ENCODE results near the gene ALK. TPM values are rescaled to one million over a fixed set of nuclear protein-coding genes. Genes with fewer than 3 reads are reported as not detected.

ALK gene
- total RNA-seq, 2 donors from 2014 or later: 0.21 to 0.26 TPM

DNA sequence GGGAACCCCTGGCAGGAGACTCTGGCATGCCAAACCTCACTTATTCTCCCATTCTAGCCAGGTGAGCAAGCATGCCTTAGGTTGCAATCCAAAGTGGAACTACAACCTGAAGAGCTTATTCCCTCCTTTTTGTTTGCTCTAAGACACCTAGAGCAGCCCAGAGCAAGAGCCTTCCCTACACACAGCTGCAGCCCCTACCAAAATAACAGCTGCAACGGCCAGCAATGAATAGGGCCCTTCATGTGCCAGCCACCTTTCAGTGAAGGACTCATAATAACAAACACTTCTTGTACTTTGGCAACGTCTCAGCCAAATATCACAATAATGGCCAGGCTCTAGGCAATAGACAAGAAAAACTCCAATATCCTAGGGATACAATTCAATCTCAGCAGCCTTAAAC is 178.7 kb downstream of the ALK start:
- intact Hi-C loops (cut with DNase I): no loop called here
- ATAC-seq (no peak), DNase-seq (no peak)

DNA sequence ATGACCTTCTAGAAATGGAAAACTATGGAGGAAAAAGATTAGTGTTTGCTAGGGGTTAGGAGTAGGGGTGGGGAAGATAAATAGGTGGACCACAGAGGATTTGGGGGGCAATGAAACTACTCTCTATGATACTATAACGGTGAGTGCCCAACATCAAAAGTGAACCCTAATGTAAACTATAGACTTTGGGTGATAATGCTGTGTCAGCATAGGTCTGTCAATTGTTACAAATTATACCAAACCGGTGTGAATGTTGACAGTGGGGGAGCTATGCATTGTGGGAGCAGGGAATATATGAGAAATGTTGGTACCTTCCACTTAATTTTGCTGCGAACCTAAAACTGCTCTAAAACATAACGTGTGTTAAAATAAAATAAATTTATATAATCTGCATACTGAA is 180.3 kb downstream of the ALK start:
- intact Hi-C loops (cut with DNase I): no loop called here
- ATAC-seq (no peak), DNase-seq (no peak)

DNA sequence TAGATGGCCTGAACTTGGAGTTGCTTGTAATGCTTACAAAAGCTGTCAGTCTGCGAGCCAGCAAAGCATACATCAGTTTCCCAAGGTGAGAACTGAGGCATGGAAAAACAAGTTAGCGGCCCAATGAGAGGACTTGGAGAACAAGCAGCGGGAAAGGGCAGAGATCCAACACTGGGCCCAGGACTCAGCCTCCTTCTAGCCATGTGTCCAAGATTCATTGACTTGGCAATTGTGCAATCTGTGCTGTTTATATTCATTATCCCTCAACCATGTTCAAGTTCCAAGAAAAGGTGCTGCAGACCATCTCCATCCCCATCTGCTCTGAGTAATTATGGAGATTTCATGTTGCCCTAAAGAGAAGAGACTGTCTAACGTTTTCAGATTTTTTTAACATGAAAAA is 187.4 kb downstream of the ALK start:
- intact Hi-C loops (cut with DNase I): no loop called here
- ATAC-seq (no peak), DNase-seq (no peak)

DNA sequence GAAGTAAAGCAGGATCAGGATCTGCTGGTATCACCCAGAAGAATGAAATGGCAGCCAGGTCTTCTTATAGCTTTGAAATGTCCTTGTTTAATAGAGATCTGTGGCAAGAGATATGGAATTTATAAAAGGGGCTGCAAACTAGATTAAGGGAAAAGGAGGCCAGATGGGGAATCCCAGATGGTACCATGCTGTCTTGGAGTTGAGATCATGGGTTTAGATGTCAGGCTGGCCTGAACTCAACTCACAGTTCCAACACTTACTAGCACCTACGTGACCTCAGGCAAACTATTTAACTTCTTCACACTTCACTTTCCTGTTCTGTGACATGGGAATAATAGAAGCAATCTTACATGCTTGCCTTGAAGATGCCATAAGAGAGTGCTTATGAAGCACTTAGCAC is 188.2 kb downstream of the ALK start:
- DNase-seq: no peak
- intact Hi-C loops (cut with DNase I): no loop called here
- no peak for ATAC-seq

DNA sequence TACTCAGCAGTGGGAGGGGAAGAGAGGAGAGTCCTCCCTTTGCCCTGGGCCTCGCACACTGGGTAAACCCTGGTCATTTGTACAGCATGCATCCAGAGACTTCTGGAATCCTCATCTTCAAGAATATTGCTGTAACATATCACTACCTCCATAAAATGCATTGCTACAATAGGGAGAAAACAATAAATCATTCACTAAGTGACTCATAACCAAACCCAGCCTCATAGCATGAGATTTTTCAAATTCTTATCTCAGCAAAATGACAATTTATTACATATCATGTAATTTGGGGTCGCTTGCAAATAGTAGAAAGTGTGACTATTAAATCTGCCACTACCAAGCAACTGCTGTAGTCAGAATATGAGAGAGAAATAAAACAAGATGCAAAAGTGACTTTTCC is 189.4 kb downstream of the ALK start:
- ATAC-seq: no peak

DNA sequence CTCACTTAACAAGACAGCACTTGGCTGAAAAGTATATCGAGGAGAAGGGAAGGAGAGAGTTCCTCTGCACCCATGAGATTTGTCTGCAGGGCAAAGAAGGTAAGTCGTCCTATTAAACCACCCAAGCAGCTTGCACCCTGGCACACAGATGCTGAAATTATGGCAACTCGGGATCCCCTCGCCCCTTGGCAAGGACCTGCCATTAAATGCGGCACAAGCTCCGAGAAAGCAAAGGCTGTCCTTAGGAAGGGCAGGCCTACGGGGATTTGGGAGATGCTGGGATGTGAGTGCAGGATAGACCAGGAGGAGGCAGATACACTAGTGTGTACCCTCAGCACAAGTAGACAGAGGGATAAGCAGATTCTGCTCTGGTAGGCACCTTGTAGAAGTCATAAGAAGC is 191.5 kb downstream of the ALK start:
- DNase-seq (no peak), ATAC-seq (no peak)
- intact Hi-C loops (cut with DNase I): no loop called here

More for the DNA sequence above, 189.4 kb downstream of the ALK start:
- DNase-seq: no peak
- intact Hi-C loops (cut with DNase I): no loop called here

DNA sequence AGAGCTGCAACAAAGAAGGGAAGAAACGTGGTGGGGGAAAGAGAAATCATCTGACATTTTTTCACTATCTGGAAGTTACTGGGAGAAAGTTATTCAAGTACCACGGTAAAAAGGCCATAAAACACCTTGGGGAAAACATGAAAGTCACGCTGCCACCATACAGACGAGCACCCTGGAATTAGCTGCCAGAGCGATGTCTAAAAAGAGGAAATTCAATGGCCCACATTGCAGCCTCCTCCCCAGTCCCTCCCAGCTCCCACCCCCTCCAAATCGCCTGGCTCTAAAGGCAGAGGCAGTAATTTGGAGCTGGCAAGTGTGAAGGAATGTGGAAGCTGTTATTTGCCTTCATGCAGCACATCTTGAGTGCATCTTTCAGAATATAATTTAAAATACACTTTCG is 192.0 kb downstream of the ALK start:
- DNase-seq (no peak), ATAC-seq (no peak)
- intact Hi-C loops (cut with DNase I): no loop called here

DNA sequence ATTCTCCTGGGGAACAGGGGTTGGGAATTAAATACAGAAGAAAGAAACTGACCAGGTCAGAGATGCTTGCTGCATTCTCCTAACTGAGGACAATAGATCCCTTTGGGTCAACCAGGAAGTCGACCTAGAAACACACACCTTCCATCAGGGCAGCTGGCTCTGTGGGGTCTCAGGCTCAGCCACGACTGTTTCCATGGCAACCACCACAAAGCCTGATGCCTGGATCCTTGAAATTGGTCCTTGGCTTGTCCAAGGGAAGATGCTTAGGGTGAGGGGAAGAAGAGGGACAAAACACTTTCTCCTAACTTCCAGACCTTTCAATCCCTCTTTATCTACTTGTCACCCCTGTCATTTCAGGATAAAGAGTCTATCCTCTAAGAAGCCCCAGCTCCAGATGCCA is 194.4 kb downstream of the ALK start:
- DNase-seq (no peak), ATAC-seq (no peak)
- intact Hi-C loops (cut with DNase I): no loop called here

DNA sequence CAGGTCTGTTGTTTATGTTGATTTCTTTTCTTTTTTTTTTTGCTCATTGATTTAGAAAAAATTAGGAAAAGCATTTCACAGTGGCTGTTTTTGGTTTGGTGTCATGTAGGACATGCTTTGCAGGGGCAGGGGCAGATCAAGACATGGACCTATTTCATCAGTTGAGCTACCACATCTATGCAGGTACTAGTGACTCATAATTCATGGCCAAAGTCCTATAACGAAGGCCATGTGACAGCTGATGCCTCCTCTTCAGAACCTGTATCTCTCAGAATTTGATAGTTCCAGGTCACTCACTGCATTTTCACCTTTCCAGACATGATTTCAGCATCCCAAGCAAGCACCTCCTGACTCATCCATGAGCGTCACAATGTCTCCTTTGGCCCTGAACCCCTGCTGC is 195.8 kb downstream of the ALK start:
- ATAC-seq (no peak), DNase-seq (no peak)
- intact Hi-C loops (cut with DNase I): no loop called here

DNA sequence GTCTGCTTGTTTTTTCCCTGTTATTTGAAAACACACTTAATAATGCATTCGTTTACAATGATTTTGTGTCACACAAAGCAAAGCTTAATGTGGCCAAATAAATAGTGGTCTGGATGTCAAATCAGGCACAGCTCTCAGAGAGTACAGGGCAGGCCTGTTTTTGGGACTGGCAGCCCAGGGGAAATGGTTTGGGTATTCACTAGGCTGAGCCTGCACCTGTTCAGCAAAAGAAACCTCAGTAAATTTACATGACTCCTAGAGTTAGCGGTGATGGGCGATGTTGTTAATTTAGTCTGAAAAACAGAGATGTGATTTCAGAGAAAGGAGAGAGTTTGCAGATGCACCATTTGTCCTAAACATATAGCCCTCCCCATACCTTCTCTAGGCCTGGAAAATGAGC is 197.1 kb downstream of the ALK start:
- intact Hi-C loops (cut with DNase I): no loop called here
- no peak for ATAC-seq
- DNase-seq: no peak

DNA sequence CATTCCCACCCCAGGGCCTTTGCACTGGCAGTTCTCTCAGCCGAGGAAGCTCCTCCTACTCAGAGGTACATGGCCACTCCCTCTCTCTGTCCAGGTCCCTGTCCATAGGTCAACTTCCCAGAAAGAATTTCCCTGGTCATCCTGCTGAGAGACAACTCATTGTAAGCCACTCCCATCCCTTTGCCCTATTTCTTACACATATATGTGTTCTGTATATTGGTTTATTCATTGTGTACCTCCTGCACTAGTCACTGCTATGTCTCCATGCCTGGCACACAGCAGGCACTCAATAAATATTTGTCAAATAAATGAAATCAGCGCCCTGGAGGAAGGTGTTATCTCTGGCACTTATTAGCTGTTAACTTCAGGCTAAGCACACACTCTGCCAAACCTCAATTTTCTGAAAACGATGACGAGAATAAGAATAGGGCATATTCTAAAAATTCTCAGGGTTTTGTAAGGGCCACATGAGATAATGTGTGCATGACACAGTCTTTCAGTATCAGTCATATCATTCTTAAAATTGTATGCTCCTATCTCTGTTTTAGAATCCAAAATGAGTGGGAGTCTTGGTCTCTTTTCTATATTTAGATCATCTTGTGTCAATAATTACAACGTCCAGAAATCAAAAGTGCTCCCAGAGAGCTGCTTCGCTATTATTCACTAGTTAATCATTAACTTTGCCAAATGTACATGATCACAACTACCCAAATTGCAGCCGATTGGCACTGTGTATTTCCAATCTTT is 198.0 kb downstream of the ALK start:
- intact Hi-C loops (cut with DNase I): no loop called here
- DNase-seq (no peak), ATAC-seq (no peak)

DNA sequence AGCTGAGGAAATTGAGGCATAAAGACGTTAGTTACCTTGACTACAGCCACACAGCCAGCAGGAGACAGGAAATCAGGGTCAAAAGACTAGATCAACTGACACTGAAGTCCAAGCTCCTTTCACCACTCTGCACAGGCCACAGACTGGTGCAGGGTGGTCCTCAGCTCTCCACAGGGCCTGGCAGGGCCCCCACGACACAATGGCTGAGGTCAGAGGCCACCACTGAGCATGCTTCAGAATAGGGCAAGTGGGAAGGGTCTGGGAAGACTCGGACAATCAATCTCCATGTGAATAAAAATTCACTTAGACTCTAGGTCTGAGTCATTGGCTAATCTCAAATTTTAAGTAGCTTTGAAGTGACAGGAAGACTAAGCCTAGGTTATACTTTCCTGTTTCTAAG is 201.7 kb downstream of the ALK start:
- ATAC-seq (no peak), DNase-seq (no peak)
- intact Hi-C loops (cut with DNase I): no loop called here

DNA sequence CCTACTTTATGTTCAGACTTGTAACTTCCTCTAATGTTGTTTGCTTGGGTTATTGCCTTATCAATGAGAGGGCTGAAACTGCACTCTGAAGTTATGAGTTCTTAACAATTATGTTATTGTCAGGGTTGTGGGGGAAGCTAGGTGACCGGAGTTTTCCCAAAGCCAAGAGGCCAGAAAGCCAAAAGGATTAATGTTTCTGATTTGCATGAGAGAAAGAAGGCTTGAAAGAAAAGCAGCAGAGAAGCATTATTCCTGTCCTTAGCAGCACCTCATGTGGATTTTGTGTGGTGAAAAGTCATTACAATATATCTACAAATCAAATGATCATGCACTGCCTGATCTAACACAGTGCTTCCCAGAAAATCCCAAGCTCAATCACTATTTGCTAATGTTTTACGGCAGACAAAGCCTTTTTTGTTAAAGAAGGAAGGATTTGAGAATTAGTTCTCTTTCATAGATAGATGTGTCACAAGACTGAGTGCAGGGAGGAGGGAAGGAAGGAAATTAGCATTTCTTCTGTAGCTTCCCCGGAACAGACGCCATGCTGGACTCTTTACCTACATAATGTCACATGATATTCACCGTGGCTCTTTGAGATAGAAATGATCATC is 203.2 kb downstream of the ALK start:
- intact Hi-C loops (cut with DNase I): no loop called here
- no peak for DNase-seq
- ATAC-seq: no peak

DNA sequence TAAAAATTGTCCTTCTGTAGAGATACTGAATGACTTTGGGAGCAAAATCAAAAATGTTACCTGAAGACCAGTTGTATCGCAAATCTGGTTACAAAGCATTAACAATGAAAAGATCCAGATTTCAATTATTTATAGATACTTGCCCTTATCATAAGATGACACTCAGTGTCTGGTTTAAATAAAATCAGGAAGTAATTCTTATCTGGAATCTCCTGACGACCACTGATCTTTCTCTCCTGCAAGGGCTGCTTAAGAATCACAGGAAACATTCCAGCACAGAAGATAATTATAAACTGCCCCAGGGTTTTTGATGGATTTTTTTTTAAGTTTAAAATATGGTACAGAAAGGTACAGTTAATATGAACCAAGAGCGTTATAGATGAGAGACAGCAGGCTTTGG is 205.7 kb downstream of the ALK start:
- ATAC-seq (no peak), DNase-seq (no peak)
- intact Hi-C loops (cut with DNase I): no loop called here

DNA sequence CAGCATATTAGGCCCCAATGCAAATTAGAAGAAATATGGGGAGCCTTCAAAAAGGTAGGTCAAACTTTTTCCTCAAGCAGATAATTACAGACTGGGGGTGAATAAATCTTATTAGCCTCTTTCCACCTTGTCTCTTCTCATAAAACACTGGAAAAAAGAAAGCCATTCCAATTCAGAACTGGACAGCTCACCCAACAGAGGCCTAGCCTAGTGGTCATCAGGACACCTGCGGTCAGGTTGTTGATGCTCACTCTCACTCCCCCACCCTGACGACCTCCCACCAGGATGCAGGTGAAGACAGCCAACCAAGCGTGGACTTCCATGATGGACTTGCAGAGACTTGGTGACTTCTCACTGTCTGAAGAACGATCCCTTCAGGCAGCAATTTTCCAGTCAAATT is 207.1 kb downstream of the ALK start:
- no peak for DNase-seq

DNA sequence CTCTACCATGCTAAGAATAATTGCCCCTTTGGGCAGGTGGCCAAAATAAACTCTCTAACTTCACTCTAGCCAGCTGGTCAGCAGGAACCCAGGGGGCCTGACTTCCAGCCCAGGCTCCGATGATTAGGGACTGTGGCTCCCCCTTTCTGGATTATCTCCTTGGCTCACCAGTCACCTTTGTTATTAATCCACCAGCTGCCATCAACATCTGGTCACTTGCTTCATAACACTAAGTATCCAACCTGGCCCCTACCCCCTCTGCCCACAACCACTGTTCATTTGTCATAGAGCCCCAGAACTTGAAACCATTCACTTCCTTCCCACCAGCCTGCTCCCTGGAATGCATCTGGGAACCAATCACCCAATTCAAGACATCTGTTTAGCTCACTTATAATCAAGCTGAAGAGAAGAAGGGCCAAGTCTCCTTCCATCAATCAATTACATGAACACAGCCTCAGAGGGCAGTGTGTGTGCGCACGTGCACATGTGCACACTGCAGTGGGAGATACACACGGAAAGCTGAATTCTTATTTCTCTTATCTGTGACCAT is 215.1 kb downstream of the ALK start:
- ATAC-seq: no peak
- intact Hi-C loops (cut with DNase I): no loop called here
- DNase-seq: no peak

More for the DNA sequence above, 207.1 kb downstream of the ALK start:
- intact Hi-C loops (cut with DNase I): no loop called here
- no peak for ATAC-seq

DNA sequence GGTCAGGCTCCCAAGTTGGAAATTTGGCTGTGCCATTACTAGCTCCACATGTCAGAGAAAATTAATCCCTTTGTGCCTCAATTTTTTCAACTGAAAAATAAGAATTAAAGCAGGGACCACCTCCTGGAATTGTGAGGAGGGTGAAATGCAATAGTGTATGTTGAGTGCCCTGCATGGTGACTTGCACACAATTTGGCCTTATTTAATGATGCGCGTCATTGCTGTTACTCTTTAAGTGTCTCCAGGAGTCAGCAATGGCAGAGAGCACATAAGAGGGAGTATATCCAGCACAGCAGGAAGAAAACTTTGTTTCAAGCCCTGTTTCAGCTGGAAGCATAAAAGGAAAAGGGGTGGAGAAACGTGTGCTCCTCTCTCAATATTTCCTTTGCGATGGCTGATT is 215.8 kb downstream of the ALK start:
- DNase-seq: no peak
- intact Hi-C loops (cut with DNase I): no loop called here
- no peak for ATAC-seq

DNA sequence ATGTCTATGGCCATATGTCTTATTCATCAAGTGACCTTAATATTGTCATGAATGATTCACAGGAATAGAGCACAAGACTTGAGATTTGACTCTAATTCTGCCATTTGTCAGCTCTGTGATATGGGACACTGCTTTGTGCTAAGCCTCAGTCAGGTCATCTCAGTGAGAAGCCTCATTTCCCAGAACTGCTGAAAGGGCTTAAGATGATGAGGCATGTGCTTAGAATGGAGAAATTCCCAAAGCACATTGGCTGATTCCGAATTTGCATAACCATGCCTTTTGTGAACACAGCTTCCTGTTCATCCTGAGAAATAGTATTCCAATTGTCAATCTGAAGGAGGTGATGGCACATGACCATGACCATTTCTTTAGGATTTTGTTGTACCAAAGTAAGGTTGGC is 218.1 kb downstream of the ALK start:
- DNase-seq (no peak), ATAC-seq (no peak)
- intact Hi-C loops (cut with DNase I): no loop called here

DNA sequence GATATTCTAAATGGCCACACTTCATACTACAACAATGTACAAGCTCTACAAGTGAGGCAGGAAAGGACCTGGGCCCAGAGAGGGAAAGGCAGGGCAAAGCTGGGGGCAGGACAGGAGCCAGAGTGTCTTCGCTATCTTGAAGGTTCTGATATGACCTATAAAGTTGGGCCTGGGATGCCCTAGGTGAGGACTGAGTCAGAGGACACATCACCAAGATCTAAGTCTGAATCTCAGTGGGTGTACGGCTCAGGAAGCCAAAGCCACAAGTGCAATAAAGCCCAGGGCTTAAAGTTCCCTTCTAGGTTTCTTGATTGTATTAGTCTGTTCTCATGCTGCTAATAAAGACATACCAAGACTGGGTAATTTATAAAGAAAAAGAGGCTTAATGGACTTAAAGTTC is 219.1 kb downstream of the ALK start:
- intact Hi-C loops (cut with DNase I): no loop called here
- DNase-seq: no peak
- ATAC-seq: no peak

DNA sequence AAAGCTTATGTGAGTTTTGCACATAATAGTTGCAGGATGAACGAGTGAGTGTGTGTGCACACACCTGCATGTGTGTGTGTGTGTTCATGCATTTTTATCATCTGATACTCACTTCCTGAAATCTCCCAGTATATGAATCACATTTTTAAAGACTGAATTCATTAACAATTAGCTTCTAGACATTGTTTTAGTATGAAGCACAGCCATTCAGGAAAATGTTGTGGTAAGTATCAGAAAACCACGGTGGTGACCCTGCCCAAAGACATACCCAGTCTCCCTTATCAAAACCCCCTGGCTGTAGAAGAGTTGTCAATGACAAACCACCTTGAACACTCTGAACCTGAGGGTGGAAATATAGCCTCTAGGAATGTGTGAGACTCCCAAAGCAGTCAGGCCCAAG is 220.8 kb downstream of the ALK start:
- ATAC-seq: no peak
- DNase-seq: no peak
- intact Hi-C loops (cut with DNase I): no loop called here

DNA sequence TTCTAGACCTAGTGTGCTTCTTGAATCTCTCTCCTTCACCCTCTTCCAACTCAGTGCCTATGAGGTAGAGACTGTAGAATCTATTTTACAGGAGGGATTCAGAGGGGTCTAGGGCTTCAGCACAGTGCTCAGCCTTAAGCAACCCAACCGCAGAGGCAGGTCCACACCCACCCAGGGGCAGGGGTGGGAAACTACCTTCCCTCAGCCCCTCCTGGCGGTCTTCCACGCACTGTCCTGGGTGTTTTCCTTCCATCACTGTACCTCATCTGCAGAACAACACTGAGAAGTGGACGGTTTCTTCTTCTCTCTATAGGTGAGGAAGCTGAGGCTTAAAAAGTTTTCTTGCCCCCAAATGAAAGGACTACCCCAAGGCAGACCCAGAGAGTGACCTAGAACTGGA is 222.3 kb downstream of the ALK start:
- DNase-seq: no peak
- no peak for ATAC-seq
- intact Hi-C loops (cut with DNase I): no loop called here
